NT2/D1 (cell line): ENCODE measurements around the gene APOBR.
"Not testable (repeated sequence)": the region's sequence is repeated elsewhere in the genome, so short reads cannot be mapped to it uniquely, and the experiment has no call there.

ENCODE experiments used
- DNase-seq: peaks from one replicate; pipeline ENCODE4 v3.0.0-alpha.2; 2011; ENCODE audit warnings: low read depth, low spot score
- H3K27me3 ChIP-seq: 2 replicates; pipeline ENCODE4 v1.6.0; 2011; ENCODE audit warnings: mild to moderate bottlenecking; ENCODE audit not compliant: insufficient read length, insufficient read depth
- H3K36me3 ChIP-seq: 2 replicates; pipeline ENCODE4 v1.6.1; 2011; ENCODE audit warnings: mild to moderate bottlenecking, low read length, mixed read lengths; ENCODE audit not compliant: insufficient read depth, insufficient read length
- H3K4me1 ChIP-seq: 2 replicates; pipeline ENCODE4 v1.5.1; 2011; ENCODE audit not compliant: insufficient read depth, insufficient read length
- H3K4me3 ChIP-seq: 2 replicates; pipeline ENCODE4 v1.5.1; 2011; ENCODE audit warnings: low read depth; ENCODE audit not compliant: insufficient read length
- H3K9ac ChIP-seq: 2 replicates; pipeline ENCODE4 v1.6.0; 2011; ENCODE audit warnings: low read depth; ENCODE audit not compliant: insufficient read length
- H3K9me3 ChIP-seq: 2 replicates; pipeline ENCODE4 v1.5.1; 2011; ENCODE audit warnings: mild to moderate bottlenecking, low read length; ENCODE audit not compliant: insufficient read depth
- SUZ12 ChIP-seq: IDR thresholded peaks from 2 replicates; pipeline ENCODE4 v1.6.1; 2011; ENCODE audit not compliant: insufficient read length, insufficient read depth; ENCODE audit errors: extremely low read depth
- YY1 ChIP-seq: IDR thresholded peaks from 2 replicates; pipeline ENCODE4 v1.6.1; 2011; ENCODE audit not compliant: insufficient read length, insufficient read depth
- ZNF274 ChIP-seq: IDR thresholded peaks from 2 replicates; pipeline ENCODE4 v1.6.1; 2011; ENCODE audit warnings: mild to moderate bottlenecking, low read depth, low read length

Gene APOBR

DNA sequence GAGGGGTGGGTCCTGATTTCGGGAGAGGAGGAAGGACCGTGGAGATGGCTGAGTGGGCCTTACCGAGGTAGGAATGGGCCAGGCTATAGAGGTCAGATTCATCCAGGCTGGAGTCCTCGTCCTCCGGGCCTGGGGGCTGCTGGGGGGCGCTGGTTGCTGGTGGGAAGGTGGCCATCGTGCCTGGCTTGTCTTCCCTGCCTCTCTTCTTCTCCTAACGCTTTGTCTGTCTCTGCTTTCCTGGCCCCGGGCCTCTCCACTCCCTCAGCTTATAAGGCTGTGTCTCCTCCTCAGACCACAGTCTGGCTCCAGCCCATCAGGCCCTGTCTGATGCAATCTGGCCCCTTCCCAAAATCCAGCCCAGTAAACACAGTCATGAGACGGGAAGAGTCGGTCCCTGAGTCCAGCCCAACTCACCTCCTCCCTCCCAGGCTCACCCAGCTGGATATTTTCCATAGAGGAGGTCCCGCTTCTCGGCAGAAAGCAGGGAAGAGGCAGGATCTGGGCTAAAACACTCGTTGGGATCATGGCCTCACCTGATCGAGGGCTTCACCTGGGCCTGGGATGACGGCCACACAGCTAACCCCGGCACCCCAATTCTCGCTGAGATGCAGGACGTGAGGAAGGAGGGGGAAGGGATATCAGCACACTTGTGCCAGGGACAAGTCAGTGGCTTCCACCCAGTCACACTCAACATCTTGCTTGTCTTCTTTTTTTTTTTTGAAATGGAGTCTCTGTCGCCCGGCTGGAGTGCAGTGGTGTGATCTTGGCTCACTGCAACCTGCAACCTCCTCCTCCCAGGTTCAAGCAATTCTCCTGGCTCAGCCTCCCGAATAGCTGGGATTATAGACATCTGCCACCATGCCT lies 44.5 kb downstream of the APOBR start, which contains the start of gene NUPR1:
Gene NUPR1, minus strand, starts transcription at position 242 of the 864 bp plus-strand sequence. Its CDS starts 67 bp downstream, at position 175.
- H3K9me3 ChIP-seq: no peaks in the 10 kb centered on the region
- no peak within 1 kb of the TSS for H3K4me3 ChIP-seq
- no peaks in the 10 kb centered on the region for H3K27me3 ChIP-seq
- peak within 1 kb of the TSS; percentile 27 for H3K9ac ChIP-seq
- TF ChIP-seq ZNF274 (no peak), SUZ12 (no peak)
- DNase-seq: no peak
- no peaks in the 10 kb centered on the region for H3K4me1 ChIP-seq
- H3K36me3 ChIP-seq: no peaks in the 10 kb centered on the region

- Histone ChIP-seq H3K4me1 (no peaks in the 10 kb centered on the region), H3K27me3 (no peaks in the 10 kb centered on the region), H3K36me3 (no peaks in the 10 kb centered on the region), H3K9ac (no peak overlapping the region), H3K4me3 (no peak overlapping the region), H3K9me3 (no peaks in the 10 kb centered on the region)
- TF ChIP-seq ZNF274 (no peak), SUZ12 (no peak), YY1 (no peak)
- DNase-seq: no peak
Observed at GRCh38 chr16:28540346-28540745, 45.9 kb downstream of the APOBR start.

DNA sequence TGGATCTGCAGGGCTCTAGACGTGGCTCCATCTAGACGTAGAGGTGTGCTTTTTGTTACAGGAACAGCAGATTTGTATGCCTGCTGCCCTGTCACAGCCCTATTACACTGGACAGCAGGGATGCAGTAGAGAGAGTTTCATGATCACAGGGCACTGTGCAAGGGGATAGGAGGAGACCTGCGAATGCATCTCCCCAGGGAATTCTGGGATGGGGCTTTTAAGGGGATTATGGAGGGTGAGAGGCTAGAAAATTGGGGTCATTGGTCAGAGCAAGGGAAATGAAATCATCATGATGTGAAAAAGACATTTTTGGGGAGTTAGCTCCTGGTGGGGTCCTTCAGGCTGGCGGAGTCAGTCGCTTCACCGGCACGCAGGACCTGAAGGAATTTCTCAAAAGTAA lies 48.2 kb downstream of the APOBR start:
- no peaks in the 10 kb centered on the region for H3K4me1 ChIP-seq
- DNase-seq: no peak
- H3K4me3 ChIP-seq: no peak overlapping the region

DNA sequence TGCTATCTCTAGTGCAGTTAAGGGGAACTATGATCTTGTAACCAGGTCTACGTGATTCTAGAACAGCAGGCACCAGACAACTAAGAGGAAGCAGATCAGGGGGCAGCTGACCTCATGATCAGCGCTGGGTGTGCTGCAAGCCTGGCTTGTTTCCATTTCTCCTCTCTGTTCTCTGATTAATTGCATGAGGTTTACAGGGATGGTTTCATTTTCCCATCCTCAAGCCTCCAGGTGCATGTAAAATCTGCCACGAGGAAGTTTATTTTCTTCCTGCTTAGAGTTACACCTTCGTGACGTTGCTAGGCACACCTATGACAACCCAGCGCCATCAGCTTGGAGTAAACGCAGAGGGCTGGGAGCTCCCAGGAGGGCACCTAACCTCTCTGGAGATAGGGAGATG lies 48.6 kb downstream of the APOBR start:
- no peak for TF ChIP-seq ZNF274
- TF ChIP-seq YY1: no peak
- TF ChIP-seq SUZ12: no peak
- H3K9ac ChIP-seq: no peak overlapping the region
- no peaks in the 10 kb centered on the region for H3K27me3 ChIP-seq
- H3K36me3 ChIP-seq: no peaks in the 10 kb centered on the region
- H3K4me3 ChIP-seq: no peak overlapping the region
- H3K4me1 ChIP-seq: no peaks in the 10 kb centered on the region
- H3K9me3 ChIP-seq: no peaks in the 10 kb centered on the region
- no peak for DNase-seq

More for the DNA sequence above, 48.2 kb downstream of the APOBR start:
- H3K9ac ChIP-seq: no peak overlapping the region
- TF ChIP-seq YY1 (no peak), ZNF274 (no peak), SUZ12 (no peak)
- no peaks in the 10 kb centered on the region for H3K36me3 ChIP-seq
- H3K9me3 ChIP-seq: no peaks in the 10 kb centered on the region
- H3K27me3 ChIP-seq: no peaks in the 10 kb centered on the region

GRCh38 chr16:28544998-28545397 lies 50.6 kb downstream of the APOBR start:
- H3K36me3 ChIP-seq: no peaks in the 10 kb centered on the region
- peaks cover 2% of the 10 kb centered on the region for H3K4me1 ChIP-seq
- no peaks in the 10 kb centered on the region for H3K9me3 ChIP-seq
- no peaks in the 10 kb centered on the region for H3K27me3 ChIP-seq
- TF ChIP-seq ZNF274 (no peak), YY1 (no peak), SUZ12 (no peak)
- H3K9ac ChIP-seq: no peak overlapping the region
- no peak for DNase-seq
- no peak overlapping the region for H3K4me3 ChIP-seq

- H3K4me3 ChIP-seq, H3K9me3 ChIP-seq, DNase-seq, H3K36me3 ChIP-seq, H3K27me3 ChIP-seq, H3K9ac ChIP-seq, H3K4me1 ChIP-seq: not testable (repeated sequence)
Observed at GRCh38 chr16:28545964-28546363, 51.5 kb downstream of the APOBR start.

- H3K4me1 ChIP-seq: peaks cover 2% of the 10 kb centered on the region
- H3K4me3 ChIP-seq: no peak overlapping the region
- no peak for TF ChIP-seq SUZ12
- no peak overlapping the region for H3K9ac ChIP-seq
- DNase-seq: no peak
- H3K9me3 ChIP-seq: no peaks in the 10 kb centered on the region
- no peaks in the 10 kb centered on the region for H3K36me3 ChIP-seq
- H3K27me3 ChIP-seq: no peaks in the 10 kb centered on the region
Observed at GRCh38 chr16:28546626-28547025, 52.2 kb downstream of the APOBR start.

- TF ChIP-seq YY1 (no peak), SUZ12 (no peak), ZNF274 (no peak)
- Histone ChIP-seq H3K36me3 (no peaks in the 10 kb centered on the region), H3K9me3 (no peaks in the 10 kb centered on the region), H3K4me1 (peaks cover 2% of the 10 kb centered on the region), H3K27me3 (no peaks in the 10 kb centered on the region), H3K4me3 (no peak overlapping the region), H3K9ac (no peak overlapping the region)
- DNase-seq: no peak
Observed at GRCh38 chr16:28548306-28548802, 53.9 kb downstream of the APOBR start.
